ENCODE results near the gene FBLN7.

Gene FBLN7

GRCh38 chr2:112185131-112185530 lies 46.9 kb downstream of the FBLN7 start:
- peaks cover 38% of the 10 kb centered on the region for H3K36me3 Mint-ChIP-seq (ENCODE audit: low read depth)
- H3K27me3 Mint-ChIP-seq (ENCODE audit: low read depth): peaks cover 20% of the 10 kb centered on the region
- no peak for TF ChIP-seq CTCF (IDR thresholded peaks at IDR 0.05; ENCODE audit: unreplicated experiment in 3 of 3)
- peaks cover 7% of the 10 kb centered on the region for H3K4me1 Mint-ChIP-seq
- H3K27ac Mint-ChIP-seq: no peak overlapping the region
- H3K4me3 Mint-ChIP-seq: no peak overlapping the region
- H3K9me3 Mint-ChIP-seq: peaks cover 5% of the 10 kb centered on the region

- peaks cover 8% of the 10 kb centered on the region for H3K9me3 Mint-ChIP-seq
- no peak overlapping the region for H3K4me3 Mint-ChIP-seq
- H3K27me3 Mint-ChIP-seq (ENCODE audit: low read depth): peaks cover 5% of the 10 kb centered on the region
- peaks cover 45% of the 10 kb centered on the region for H3K36me3 Mint-ChIP-seq (ENCODE audit: low read depth)
- TF ChIP-seq CTCF (IDR thresholded peaks at IDR 0.05; ENCODE audit: unreplicated experiment in 3 of 3): no peak
- H3K4me1 Mint-ChIP-seq: peaks cover 6% of the 10 kb centered on the region
- no peak overlapping the region for H3K27ac Mint-ChIP-seq
Observed at GRCh38 chr2:112187046-112187715, 49.0 kb downstream of the FBLN7 start.

- Mint-ChIP-seq H3K4me1 (no peaks in the 10 kb centered on the region), H3K27me3 (ENCODE audit: low read depth) (no peaks in the 10 kb centered on the region), H3K9me3 (peaks cover 6% of the 10 kb centered on the region), H3K4me3 (no peak overlapping the region), H3K27ac (no peak overlapping the region), H3K36me3 (ENCODE audit: low read depth) (peaks cover 45% of the 10 kb centered on the region)
- no peak for TF ChIP-seq CTCF (IDR thresholded peaks at IDR 0.05; ENCODE audit: unreplicated experiment in 3 of 3)
Observed at GRCh38 chr2:112187805-112188596, 49.8 kb downstream of the FBLN7 start.

GRCh38 chr2:112189001-112189556 lies 50.9 kb downstream of the FBLN7 start:
- TF ChIP-seq CTCF (IDR thresholded peaks at IDR 0.05; ENCODE audit: unreplicated experiment in 3 of 3): no peak
- Mint-ChIP-seq H3K27me3 (ENCODE audit: low read depth) (no peaks in the 10 kb centered on the region), H3K4me3 (no peak overlapping the region), H3K9me3 (peaks cover 6% of the 10 kb centered on the region), H3K36me3 (ENCODE audit: low read depth) (peaks cover 45% of the 10 kb centered on the region), H3K27ac (no peak overlapping the region), H3K4me1 (no peaks in the 10 kb centered on the region)

GRCh38 chr2:112194028-112194427 lies 55.8 kb downstream of the FBLN7 start:
- Mint-ChIP-seq H3K27me3 (ENCODE audit: low read depth) (no peaks in the 10 kb centered on the region), H3K9me3 (peaks cover 4% of the 10 kb centered on the region), H3K27ac (no peak overlapping the region), H3K36me3 (ENCODE audit: low read depth) (peaks cover 16% of the 10 kb centered on the region), H3K4me1 (peaks cover 10% of the 10 kb centered on the region), H3K4me3 (no peak overlapping the region)
- TF ChIP-seq CTCF (IDR thresholded peaks at IDR 0.05; ENCODE audit: unreplicated experiment in 3 of 3): no peak

Data from nephron (organoid).